Cardiac fibroblast (primary cell): Measurements from ENCODE around the gene RPL37A.
"Not testable (repeated sequence)": the region's sequence is repeated elsewhere in the genome, so short reads cannot be mapped to it uniquely, and the experiment has no call there.

Experiments used
- DNase-seq, 2 donors: peaks; one replicate each; pipeline versions ENCODE4 v3.0.0 to v3.0.0-alpha.2; 2010; ENCODE audit warnings: low read depth in 2 of 2
- H3K4me3 ChIP-seq, 2 donors: replicated peaks in 1 of 2; 1 replicate in 1 of 2; 2 replicates in 1 of 2; pipeline ENCODE4 v1.5.1; 2011; ENCODE audit warnings: low read depth in 2 of 2, low read length in 2 of 2, mild to moderate bottlenecking in 2 of 2, moderate library complexity in 1 of 2
- TF ChIP-seq, protein P1 (sequence below): IDR thresholded peaks from one replicate; pipeline ENCODE4 v1.5.1; 2011; ENCODE audit warnings: low read depth, mild to moderate bottlenecking, low read length, inconsistent platforms

The RPL37A gene

DNA sequence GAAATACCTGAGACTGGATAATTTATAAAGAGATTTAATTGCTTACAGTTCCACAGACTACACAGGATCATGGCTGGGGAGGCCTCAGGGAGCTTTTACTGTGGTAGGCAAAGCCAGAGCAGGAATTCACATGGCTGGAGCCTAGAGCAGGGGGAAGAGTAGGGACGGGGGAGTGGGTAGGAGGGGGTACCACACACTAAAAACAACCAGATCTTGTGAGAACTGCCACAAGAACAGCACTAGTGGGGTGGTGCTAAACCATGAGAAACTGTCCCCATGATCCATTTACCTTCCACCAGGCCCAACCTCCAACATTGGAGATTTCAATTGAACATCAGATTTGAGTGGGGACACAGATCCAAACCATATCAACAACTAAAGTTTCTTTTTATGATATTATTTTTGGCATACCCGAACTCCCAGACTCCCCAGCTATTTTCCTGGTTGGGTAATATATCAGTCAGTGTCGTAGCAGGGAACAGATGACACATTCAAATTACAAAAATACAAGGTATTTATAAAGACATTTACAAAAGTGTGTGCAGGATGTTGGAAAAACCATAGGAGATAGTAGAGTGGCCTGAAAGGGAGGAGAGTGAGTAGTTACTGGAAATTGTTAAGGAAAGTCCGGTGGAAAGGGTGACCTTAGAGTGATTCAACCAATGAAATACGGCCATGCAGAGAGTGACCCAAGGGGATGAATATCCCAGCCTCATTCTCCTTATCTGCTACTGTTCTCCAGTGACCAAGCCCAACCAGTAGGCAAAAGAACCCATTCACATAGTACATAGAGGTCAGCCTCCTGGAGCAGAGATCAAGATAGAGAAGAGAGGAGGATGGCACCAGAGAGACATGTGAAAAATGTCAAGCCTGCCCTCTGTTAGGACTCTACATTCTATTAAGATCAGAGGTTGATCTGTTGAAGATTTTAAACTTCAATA, 8.8 kb downstream of the RPL37A start:
- DNase-seq = peak in 1 of 2 donors; percentile 54
- TF ChIP-seq, protein P1, sequence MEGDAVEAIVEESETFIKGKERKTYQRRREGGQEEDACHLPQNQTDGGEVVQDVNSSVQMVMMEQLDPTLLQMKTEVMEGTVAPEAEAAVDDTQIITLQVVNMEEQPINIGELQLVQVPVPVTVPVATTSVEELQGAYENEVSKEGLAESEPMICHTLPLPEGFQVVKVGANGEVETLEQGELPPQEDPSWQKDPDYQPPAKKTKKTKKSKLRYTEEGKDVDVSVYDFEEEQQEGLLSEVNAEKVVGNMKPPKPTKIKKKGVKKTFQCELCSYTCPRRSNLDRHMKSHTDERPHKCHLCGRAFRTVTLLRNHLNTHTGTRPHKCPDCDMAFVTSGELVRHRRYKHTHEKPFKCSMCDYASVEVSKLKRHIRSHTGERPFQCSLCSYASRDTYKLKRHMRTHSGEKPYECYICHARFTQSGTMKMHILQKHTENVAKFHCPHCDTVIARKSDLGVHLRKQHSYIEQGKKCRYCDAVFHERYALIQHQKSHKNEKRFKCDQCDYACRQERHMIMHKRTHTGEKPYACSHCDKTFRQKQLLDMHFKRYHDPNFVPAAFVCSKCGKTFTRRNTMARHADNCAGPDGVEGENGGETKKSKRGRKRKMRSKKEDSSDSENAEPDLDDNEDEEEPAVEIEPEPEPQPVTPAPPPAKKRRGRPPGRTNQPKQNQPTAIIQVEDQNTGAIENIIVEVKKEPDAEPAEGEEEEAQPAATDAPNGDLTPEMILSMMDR = no peak
- H3K4me3 ChIP-seq = no peak overlapping the region

DNA sequence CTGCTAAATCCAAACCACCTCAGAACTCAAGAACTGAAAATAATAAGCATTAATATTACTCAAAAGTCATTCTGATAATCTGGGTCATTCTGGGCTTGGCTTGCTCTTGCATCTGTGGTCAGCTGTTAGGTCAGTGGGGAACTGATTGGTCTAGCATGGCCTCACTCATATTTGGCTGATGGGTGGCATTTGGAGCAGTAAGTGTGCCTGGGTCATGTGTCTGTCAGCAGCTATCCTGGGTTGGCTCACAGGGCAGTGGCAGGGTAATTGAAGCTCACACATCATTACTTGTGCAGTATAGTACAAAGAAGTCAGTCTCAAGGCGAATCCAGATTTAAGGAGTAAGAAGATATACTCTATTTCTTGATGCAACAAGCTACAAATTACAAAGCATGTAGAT, 9.6 kb downstream of the RPL37A start:
- no peak overlapping the region for H3K4me3 ChIP-seq
- TF ChIP-seq, protein P1 = no peak

DNA sequence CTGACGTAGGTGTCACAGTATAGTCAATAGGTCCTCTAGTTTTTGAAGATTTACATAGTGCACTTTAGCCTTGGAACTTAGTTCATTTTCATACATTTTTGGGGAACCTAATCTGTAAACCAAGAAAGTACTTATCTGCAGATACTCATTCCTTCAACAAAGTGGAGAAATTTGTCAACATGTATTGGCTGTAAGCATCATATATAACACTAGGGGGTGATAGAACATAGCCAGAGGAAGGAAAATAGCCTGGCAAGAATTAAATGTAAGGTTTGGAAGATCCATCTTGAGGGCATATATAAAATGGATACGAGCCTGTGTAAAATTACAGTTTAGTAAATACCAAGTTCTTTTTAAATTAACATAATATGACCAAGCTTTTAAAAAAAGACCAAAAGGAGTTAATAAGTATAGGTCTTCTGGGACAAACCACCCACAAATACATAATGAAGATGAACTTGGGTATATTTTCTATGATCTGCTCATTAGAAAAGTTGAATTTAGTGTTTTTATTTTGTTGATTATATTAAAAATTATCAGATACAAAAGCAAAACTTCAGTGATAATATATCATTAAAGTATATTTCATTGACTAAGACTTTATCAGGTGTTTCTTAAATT, 18.2 kb downstream of the RPL37A start:
- no peak overlapping the region for H3K4me3 ChIP-seq
- TF ChIP-seq, protein P1 = peak; percentile 72
- peak; percentile 72 for DNase-seq

More for the DNA sequence above, 9.6 kb downstream of the RPL37A start:
- DNase-seq = no peak

DNA sequence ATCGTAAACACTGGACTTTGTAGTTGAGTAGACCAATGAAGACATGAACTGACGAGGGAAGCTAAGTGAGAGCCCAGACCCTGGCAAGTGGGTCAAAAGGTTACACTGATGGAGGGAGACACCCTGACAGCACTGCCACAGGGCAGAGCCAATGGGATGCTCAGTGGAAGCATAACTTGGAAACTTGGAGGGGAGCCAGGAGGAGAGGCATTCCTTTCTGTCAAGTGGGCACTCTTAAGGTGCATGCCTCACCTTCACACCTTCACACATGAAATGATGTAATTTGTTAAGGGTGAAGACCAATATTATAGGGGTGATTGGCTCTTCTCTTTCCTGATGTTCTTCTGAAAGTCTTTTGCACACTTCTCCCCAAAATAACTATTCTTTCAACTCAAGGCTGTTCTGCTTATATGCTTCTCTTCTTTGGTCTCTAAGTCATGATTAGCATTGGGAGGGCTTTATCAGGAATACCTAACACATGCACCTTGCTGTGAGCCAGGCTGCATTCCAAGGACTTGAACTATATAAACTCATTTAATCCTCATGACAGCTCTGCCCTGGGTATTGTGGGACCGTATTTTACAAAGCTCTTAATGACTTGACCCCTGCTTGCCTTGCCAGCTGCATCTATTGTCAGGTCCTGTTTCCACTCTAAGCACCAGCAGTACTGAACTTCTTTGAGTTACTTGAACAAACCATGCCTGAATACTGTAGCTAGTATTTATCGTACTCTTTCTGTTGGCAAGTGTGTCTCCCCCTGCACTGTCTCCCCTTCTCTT, 19.0 kb downstream of the RPL37A start:
- TF ChIP-seq, protein P1 = no peak
- no peak overlapping the region for H3K4me3 ChIP-seq
- no peak for DNase-seq

DNA sequence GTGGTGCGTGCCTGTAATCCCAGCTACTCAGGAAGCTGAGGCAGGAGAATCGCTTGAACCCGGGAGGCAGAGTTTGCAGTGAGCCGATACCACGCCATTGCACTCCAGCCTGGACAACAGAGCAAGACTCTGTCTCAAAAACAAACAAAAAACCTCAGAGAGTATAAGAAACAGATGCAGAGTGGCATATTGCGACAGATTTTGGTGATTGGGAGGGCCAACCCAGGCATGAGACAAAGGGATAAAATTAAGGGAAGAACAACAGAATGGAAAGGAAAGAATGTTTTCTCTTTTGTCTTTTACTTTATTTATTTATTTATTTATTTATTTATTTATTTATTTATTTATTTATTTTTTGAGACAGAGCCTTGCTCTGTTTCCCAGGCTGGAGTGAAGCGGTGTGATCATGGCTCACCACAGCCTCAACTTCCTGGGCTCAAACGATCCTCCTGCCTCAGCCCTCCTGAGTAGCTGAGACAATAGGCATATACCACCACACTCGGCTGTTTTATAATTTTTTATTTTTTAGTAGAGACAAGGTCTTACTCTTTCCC, 20.0 kb downstream of the RPL37A start:
- DNase-seq, H3K4me3 ChIP-seq: not testable (repeated sequence)

DNA sequence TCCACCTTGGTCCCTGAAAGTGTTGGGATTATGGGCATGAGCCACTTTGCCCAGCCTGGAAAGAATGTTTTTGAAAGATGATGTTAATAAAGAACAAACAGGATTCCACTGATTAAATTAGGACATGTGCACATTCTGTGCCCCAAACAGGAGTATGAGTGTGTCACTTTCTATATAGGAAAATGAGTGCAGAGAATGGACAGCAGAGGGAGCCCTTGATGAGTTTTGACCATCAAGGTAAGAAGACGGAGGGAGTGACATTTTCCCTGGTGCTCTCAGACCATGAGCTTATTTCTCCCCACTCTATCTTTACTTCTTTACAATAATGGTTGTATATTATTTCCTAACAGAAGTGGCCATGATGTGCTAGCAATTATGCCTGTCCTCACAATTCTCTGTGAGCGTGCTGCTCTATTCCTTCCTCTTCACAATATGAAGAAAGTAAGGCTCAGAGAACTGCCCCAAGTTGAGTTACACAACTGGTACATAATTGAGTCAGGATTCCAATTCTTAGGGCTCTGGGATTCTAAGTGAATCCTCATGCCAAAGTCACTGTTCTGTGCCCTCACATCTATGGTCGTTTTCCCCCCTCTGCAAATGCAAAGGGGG, 20.6 kb downstream of the RPL37A start:
- peak; percentile 89 to 90 for DNase-seq
- TF ChIP-seq, protein P1 = peak; percentile 65
- H3K4me3 ChIP-seq = no peak overlapping the region
